ENCODE data around the gene TAF1A.
"Not testable (repeated sequence)": the region's sequence is repeated elsewhere in the genome, so short reads cannot be mapped to it uniquely, and the experiment has no call there.

TAF1A gene

GRCh38 chr1:222589462-222590302 lies at the start of gene TAF1A:
Gene TAF1A (minus strand): TSS chr1:222589933.
- DNase-seq (ENCODE audit: low spot score) (peak; percentile 80), FAIRE-seq (peak; percentile 85)

- DNase-seq (ENCODE audit: low spot score) = peak; percentile 76
- FAIRE-seq = peak; percentile 80
Observed at GRCh38 chr1:222634180-222635013, 44.7 kb upstream of the TAF1A start.

GRCh38 chr1:222632749-222633148 lies 43.0 kb upstream of the TAF1A start:
- FAIRE-seq (no peak), DNase-seq (ENCODE audit: low spot score) (no peak)

GRCh38 chr1:222631611-222632208 lies 42.0 kb upstream of the TAF1A start:
- FAIRE-seq (no peak), DNase-seq (ENCODE audit: low spot score) (no peak)

GRCh38 chr1:222629921-222630535 lies 40.3 kb upstream of the TAF1A start:
- DNase-seq (ENCODE audit: low spot score) = no peak
- FAIRE-seq = no peak

- DNase-seq (ENCODE audit: low spot score) = no peak
- no peak for FAIRE-seq
Observed at GRCh38 chr1:222627232-222627631, 37.5 kb upstream of the TAF1A start.

- FAIRE-seq = no peak
- no peak for DNase-seq (ENCODE audit: low spot score)
Observed at GRCh38 chr1:222624214-222624613, 34.5 kb upstream of the TAF1A start.

- DNase-seq (ENCODE audit: low spot score) (no peak), FAIRE-seq (no peak)
Observed at GRCh38 chr1:222623458-222623857, 33.7 kb upstream of the TAF1A start.

GRCh38 chr1:222622765-222623164 lies 33.0 kb upstream of the TAF1A start:
- FAIRE-seq (no peak), DNase-seq (ENCODE audit: low spot score) (no peak)

GRCh38 chr1:222620566-222620965 lies 30.8 kb upstream of the TAF1A start:
- FAIRE-seq (no peak), DNase-seq (ENCODE audit: low spot score) (no peak)

- no peak for FAIRE-seq
- DNase-seq (ENCODE audit: low spot score) = peak; percentile 10
Observed at GRCh38 chr1:222618880-222619596, 29.3 kb upstream of the TAF1A start.

- FAIRE-seq (no peak), DNase-seq (ENCODE audit: low spot score) (peak; percentile 64)
Observed at GRCh38 chr1:222618001-222618879, 28.5 kb upstream of the TAF1A start, which contains the start of gene MIA3. Gene MIA3 (plus strand): TSS chr1:222618097. CDS start chr1:222618111, 14 bp downstream.

GRCh38 chr1:222617367-222617951 lies 27.7 kb upstream of the TAF1A start:
- no peak for FAIRE-seq
- peak; percentile 85 for DNase-seq (ENCODE audit: low spot score)

GRCh38 chr1:222616525-222616924 lies 26.8 kb upstream of the TAF1A start:
- FAIRE-seq (no peak), DNase-seq (ENCODE audit: low spot score) (no peak)

GRCh38 chr1:222613627-222614026 lies 23.9 kb upstream of the TAF1A start:
- no peak for FAIRE-seq

GRCh38 chr1:222610728-222611127 lies 21.0 kb upstream of the TAF1A start:
- DNase-seq (ENCODE audit: low spot score) (no peak), FAIRE-seq (no peak)

More at GRCh38 chr1:222613627-222614026, 23.9 kb upstream of the TAF1A start:
- no peak for DNase-seq (ENCODE audit: low spot score)

GRCh38 chr1:222609111-222609510 lies 19.4 kb upstream of the TAF1A start:
- not testable (repeated sequence) for FAIRE-seq

GRCh38 chr1:222606757-222607156 lies 17.0 kb upstream of the TAF1A start:
- FAIRE-seq = no peak
- DNase-seq (ENCODE audit: low spot score) = no peak

More at GRCh38 chr1:222609111-222609510, 19.4 kb upstream of the TAF1A start:
- DNase-seq (ENCODE audit: low spot score) = not testable (repeated sequence)

GRCh38 chr1:222601257-222601656 lies 11.5 kb upstream of the TAF1A start:
- DNase-seq (ENCODE audit: low spot score) = no peak
- no peak for FAIRE-seq

All from RCC 7860 (cell line).